B cell (primary cell): ENCODE data around the gene AGPAT3.

ENCODE experiments used
- CTCF ChIP-seq: fragments of 200-600 bp; IDR thresholded peaks from one replicate; pipeline ENCODE4 v1.8.0; 2022; ENCODE audit warnings: antibody characterized with exemption, mild to moderate bottlenecking
- EZH2 ChIP-seq: IDR thresholded peaks from 2 replicates; pipeline ENCODE4 v1.6.1; 2012; ENCODE audit warnings: borderline replicate concordance, low read depth, mild to moderate bottlenecking, moderate library complexity, low read length; ENCODE audit not compliant: insufficient read depth, poor library complexity, severe bottlenecking

- TF ChIP-seq EZH2, result no peak
- no peak for TF ChIP-seq CTCF
Measured at GRCh38 chr21:43995521-43996105, 130.6 kb downstream of the AGPAT3 start.
